Osteoblast (primary cell): ENCODE measurements around the gene TNK1. TPM values are rescaled to one million over a fixed set of nuclear protein-coding genes. Genes with fewer than 3 reads are reported as not detected.
A peak's percentile ranks its signal among the peaks of the same experiment; 100 is the strongest.

ENCODE experiments used
- DNase-seq: peaks from one replicate; pipeline ENCODE4 v3.0.0; 2011; ENCODE audit warnings: low spot score, mixed read lengths; ENCODE audit not compliant: insufficient read length; ENCODE audit errors: missing footprints
- H2AFZ ChIP-seq: 2 replicates; pipeline ENCODE4 v1.6.0; 2011; ENCODE audit warnings: mild to moderate bottlenecking, low read length
- H3K27ac ChIP-seq: 2 replicates; pipeline ENCODE4 v1.5.1; 2011; ENCODE audit warnings: mild to moderate bottlenecking, low read depth, low read length, moderate library complexity
- H3K27me3 ChIP-seq: 2 replicates; pipeline ENCODE4 v1.6.0; 2012; ENCODE audit warnings: mild to moderate bottlenecking, control low read depth, inconsistent platforms, low read length, moderate library complexity; ENCODE audit not compliant: insufficient read depth
- H3K36me3 ChIP-seq: 2 replicates; pipeline ENCODE4 v1.5.1; 2011; ENCODE audit warnings: mild to moderate bottlenecking, low read length, control low read depth, moderate library complexity; ENCODE audit not compliant: insufficient read depth
- H3K4me1 ChIP-seq: 2 replicates; pipeline ENCODE4 v1.5.1; 2011; ENCODE audit warnings: mild to moderate bottlenecking, low read length, control low read depth, moderate library complexity; ENCODE audit not compliant: insufficient read depth
- H3K4me2 ChIP-seq: 2 replicates; pipeline ENCODE4 v1.6.0; 2011; ENCODE audit warnings: mild to moderate bottlenecking, low read length; ENCODE audit not compliant: insufficient read depth
- H3K4me3 ChIP-seq: fragments of 200-600 bp; sonication (generic); 3 replicates; pipeline ENCODE4 v1.5.1; 2012; ENCODE audit warnings: mild to moderate bottlenecking, low read length, inconsistent platforms; ENCODE audit not compliant: insufficient read depth
- H3K79me2 ChIP-seq: 2 replicates; pipeline ENCODE4 v1.6.0; 2012; ENCODE audit warnings: mild to moderate bottlenecking, low read length, control low read depth, inconsistent platforms; ENCODE audit not compliant: insufficient read depth
- H3K9me3 ChIP-seq: 2 replicates; pipeline ENCODE4 v1.5.1; 2011; ENCODE audit warnings: low read depth, low read length, control low read depth
- H4K20me1 ChIP-seq: 2 replicates; pipeline ENCODE4 v1.6.0; 2012; ENCODE audit warnings: mild to moderate bottlenecking, low read length, control low read depth; ENCODE audit not compliant: insufficient read depth
- total RNA-seq: library from RNA; depleted of rRNA; stranded (reverse); fragments of >200 nt; gene quantifications from 2 replicates; pipeline ENCODE4 v1.2.3, GENCODE V29; 2012
- TF ChIP-seq, protein P1 (sequence below): IDR thresholded peaks from 2 replicates; pipeline ENCODE4 v1.5.1; 2011; ENCODE audit warnings: mild to moderate bottlenecking, low read depth, low read length, moderate library complexity; ENCODE audit errors: extremely low read depth

TNK1 gene
- total RNA-seq, 1 donor, result 0.36 TPM

DNA sequence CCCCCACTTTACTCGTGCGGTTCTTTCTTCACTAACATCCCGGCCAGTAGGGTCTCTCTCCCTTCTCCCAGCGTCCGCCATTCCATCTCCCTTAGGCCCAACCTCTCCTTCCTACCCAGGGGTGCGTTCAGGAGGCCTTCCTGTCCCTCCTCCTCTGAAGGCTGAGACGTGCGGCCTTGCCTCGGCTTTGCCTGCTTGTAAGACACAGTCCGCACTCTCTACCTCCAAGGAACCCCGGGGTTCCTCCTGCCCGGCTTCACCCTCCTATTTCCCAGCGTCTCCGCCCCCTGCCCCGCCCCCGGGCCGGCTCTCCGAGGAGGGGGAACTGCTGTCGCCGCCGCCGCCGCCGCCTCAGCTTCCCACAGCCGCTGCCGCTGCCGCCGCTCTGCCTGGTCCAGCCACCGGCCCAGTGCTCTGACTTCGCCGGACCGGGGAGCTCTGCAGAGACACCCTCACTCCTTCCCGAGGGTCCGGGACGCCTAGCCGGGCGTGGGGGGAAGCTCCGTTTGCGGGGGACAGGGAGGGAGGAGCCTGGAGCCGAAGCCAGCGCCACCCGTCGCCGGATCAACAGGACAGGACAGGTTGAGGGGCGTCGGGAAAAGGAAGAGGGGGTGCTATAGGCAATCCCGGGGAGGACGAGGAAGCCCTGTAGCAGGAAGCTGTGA lies 57.2 kb downstream of the TNK1 start:
- DNase-seq, result peak; percentile 86
- Histone ChIP-seq H2AFZ (no peak overlapping the region), H3K27ac (no peak overlapping the region), H3K36me3 (no peaks in the 10 kb centered on the region), H3K4me3 (peak overlapping the region; percentile 37), H4K20me1 (no peaks in the 10 kb centered on the region), H3K9me3 (no peaks in the 10 kb centered on the region), H3K4me1 (peaks cover 26% of the 10 kb centered on the region), H3K4me2 (peak overlapping the region; percentile 85), H3K27me3 (peaks cover 40% of the 10 kb centered on the region), H3K79me2 (no peaks in the 10 kb centered on the region)
- TF ChIP-seq, protein P1, sequence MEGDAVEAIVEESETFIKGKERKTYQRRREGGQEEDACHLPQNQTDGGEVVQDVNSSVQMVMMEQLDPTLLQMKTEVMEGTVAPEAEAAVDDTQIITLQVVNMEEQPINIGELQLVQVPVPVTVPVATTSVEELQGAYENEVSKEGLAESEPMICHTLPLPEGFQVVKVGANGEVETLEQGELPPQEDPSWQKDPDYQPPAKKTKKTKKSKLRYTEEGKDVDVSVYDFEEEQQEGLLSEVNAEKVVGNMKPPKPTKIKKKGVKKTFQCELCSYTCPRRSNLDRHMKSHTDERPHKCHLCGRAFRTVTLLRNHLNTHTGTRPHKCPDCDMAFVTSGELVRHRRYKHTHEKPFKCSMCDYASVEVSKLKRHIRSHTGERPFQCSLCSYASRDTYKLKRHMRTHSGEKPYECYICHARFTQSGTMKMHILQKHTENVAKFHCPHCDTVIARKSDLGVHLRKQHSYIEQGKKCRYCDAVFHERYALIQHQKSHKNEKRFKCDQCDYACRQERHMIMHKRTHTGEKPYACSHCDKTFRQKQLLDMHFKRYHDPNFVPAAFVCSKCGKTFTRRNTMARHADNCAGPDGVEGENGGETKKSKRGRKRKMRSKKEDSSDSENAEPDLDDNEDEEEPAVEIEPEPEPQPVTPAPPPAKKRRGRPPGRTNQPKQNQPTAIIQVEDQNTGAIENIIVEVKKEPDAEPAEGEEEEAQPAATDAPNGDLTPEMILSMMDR, result no peak

DNA sequence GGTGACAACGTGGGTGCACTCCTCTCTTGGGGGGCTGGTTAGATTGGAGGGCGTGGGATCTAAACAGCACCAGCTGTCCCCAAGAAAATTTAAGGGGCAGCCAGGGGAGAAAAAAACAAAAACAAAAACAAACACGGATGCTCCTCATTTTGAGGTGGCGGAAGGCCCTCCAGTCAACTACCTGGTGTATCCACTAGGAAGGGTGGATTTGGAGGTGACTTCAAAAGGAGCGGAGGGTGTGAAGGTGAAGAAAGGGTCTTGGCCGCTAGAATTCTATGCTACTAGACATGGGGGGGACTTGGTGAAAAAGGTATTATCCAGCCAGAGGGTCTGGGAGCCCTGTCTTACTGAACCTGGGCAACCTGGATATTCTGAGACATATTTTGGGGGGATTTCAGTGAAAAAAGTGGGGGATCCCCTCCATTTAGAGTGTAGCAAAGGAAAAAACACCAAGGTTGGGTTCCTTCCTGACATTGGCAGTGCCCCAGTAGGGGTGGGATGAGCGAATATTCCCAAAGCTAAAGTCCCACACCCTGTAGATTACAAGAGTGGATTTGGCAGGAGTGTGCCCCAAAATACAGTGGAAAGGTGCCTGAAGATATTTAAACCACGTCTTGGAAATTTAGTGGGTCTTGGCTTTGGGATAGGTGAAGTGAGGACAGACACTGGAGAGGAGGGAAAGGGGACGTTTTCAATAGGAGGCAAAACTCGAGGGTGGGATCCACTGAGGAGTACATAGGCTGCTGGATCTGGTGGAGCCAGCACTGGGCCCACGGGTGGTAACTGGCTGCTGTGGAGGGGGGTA lies 58.0 kb downstream of the TNK1 start:
- Histone ChIP-seq H2AFZ (no peak overlapping the region), H3K36me3 (no peaks in the 10 kb centered on the region), H3K9me3 (no peaks in the 10 kb centered on the region), H3K27ac (no peak overlapping the region), H3K4me2 (no peak overlapping the region), H4K20me1 (no peaks in the 10 kb centered on the region), H3K4me1 (peaks cover 28% of the 10 kb centered on the region), H3K27me3 (peaks cover 40% of the 10 kb centered on the region), H3K4me3 (no peak overlapping the region), H3K79me2 (no peaks in the 10 kb centered on the region)
- TF ChIP-seq, protein P1, result no peak
- DNase-seq, result peak; percentile 80

Other genes with a start within 250 kb of the TNK1 start
- 0.88 and 1.1 TPM in 2 replicates for gene ASGR1, start 201.7 kb upstream of the TNK1 start, total RNA-seq
- gene DLG4, start 161.3 kb upstream of the TNK1 start, total RNA-seq, result 10.1 and 11.8 TPM in 2 replicates
- gene ACADVL, start 161.2 kb upstream of the TNK1 start, total RNA-seq, result 162 and 163 TPM in 2 replicates
- 106 and 123 TPM in 2 replicates for gene DVL2, start 146.6 kb upstream of the TNK1 start, total RNA-seq
- 53.2 and 55.4 TPM in 2 replicates for gene PHF23, start 141.6 kb upstream of the TNK1 start, total RNA-seq
- gene GABARAP, start 138.6 kb upstream of the TNK1 start, total RNA-seq, result 396 and 422 TPM in 2 replicates
- 29.8 and 31.8 TPM in 2 replicates for gene CTDNEP1, start 129.4 kb upstream of the TNK1 start, total RNA-seq
- 21.7 and 26.2 TPM in 2 replicates for gene ELP5, start 128.9 kb upstream of the TNK1 start, total RNA-seq
- gene CLDN7, start 118.6 kb upstream of the TNK1 start, total RNA-seq, result 0.36 and 1.8 TPM in 2 replicates
- under 0.01 and 0.29 TPM in 2 replicates for gene SLC2A4, start 99.4 kb upstream of the TNK1 start, total RNA-seq
- under 0.01 TPM in 1 of 2 replicates, not detected in the other for gene YBX2, start 86.5 kb upstream of the TNK1 start, total RNA-seq
- gene EIF5A, start 73.5 kb upstream of the TNK1 start, total RNA-seq, result 436 and 491 TPM in 2 replicates
- 46.9 and 48.1 TPM in 2 replicates for gene GPS2, start 65.7 kb upstream of the TNK1 start, total RNA-seq
- gene NEURL4, start 51.8 kb upstream of the TNK1 start, total RNA-seq, result 14.7 and 18.8 TPM in 2 replicates
- 0.59 TPM in 1 of 2 replicates, not detected in the other for gene ACAP1, start 44.6 kb upstream of the TNK1 start, total RNA-seq
- 11.5 and 11.9 TPM in 2 replicates for gene KCTD11, start 28.9 kb upstream of the TNK1 start, total RNA-seq
- gene TMEM95, start 25.9 kb upstream of the TNK1 start, total RNA-seq, result not detected in 2 replicates
- 19.4 and 27.9 TPM in 2 replicates for gene PLSCR3, start 13.4 kb downstream of the TNK1 start, total RNA-seq
- 59.4 and 84.6 TPM in 2 replicates for gene TMEM256, start 23.0 kb downstream of the TNK1 start, total RNA-seq
- gene NLGN2, start 26.8 kb downstream of the TNK1 start, total RNA-seq, result 5.3 and 5.8 TPM in 2 replicates
- gene SPEM1, start 39.2 kb downstream of the TNK1 start, total RNA-seq, result not detected in 2 replicates
- not detected in 2 replicates for gene SPEM2, start 44.5 kb downstream of the TNK1 start, total RNA-seq
- gene SPEM3, start 47.8 kb downstream of the TNK1 start, total RNA-seq, result not detected in 2 replicates
- 1.2 and 1.8 TPM in 2 replicates for gene TMEM102, start 54.3 kb downstream of the TNK1 start, total RNA-seq
- 0.29 and 0.36 TPM in 2 replicates for gene FGF11, start 58.4 kb downstream of the TNK1 start, total RNA-seq
- gene CHRNB1, start 64.0 kb downstream of the TNK1 start, total RNA-seq, result 5.3 and 5.4 TPM in 2 replicates
- gene ZBTB4, start 98.5 kb downstream of the TNK1 start, total RNA-seq, result 36.2 and 36.5 TPM in 2 replicates
- gene SLC35G6, start 100.4 kb downstream of the TNK1 start, total RNA-seq, result not detected in 2 replicates
- gene POLR2A, start 103.3 kb downstream of the TNK1 start, total RNA-seq, result 95.9 and 101 TPM in 2 replicates
- 11.2 and 12.7 TPM in 2 replicates for gene TNFSF12, start 168.0 kb downstream of the TNK1 start, total RNA-seq
- 0.59 and 1.1 TPM in 2 replicates for gene TNFSF13, start 177.7 kb downstream of the TNK1 start, total RNA-seq
- gene SENP3, start 180.8 kb downstream of the TNK1 start, total RNA-seq, result 54.2 and 68.0 TPM in 2 replicates
- gene CD68, start 198.5 kb downstream of the TNK1 start, total RNA-seq, result 31.8 and 55.7 TPM in 2 replicates
- gene MPDU1, start 202.8 kb downstream of the TNK1 start, total RNA-seq, result 60.1 and 64.1 TPM in 2 replicates
- gene SOX15, start 209.0 kb downstream of the TNK1 start, total RNA-seq, result 0.59 and 0.72 TPM in 2 replicates
- 41.8 and 42.7 TPM in 2 replicates for gene FXR2, start 233.8 kb downstream of the TNK1 start, total RNA-seq
- 41.3 and 52.5 TPM in 2 replicates for gene SAT2, start 246.7 kb downstream of the TNK1 start, total RNA-seq
- gene SHBG, start 249.0 kb downstream of the TNK1 start, total RNA-seq, result 0.36 and 0.88 TPM in 2 replicates